Measurements from ENCODE around the gene TP63. TPM values are rescaled to one million over a fixed set of nuclear protein-coding genes. Genes with fewer than 3 reads are reported as not detected.

Gene TP63
- total RNA-seq, 4 donors from 2014 or later = 1.5 to 2.5 TPM; not detected in 2

DNA sequence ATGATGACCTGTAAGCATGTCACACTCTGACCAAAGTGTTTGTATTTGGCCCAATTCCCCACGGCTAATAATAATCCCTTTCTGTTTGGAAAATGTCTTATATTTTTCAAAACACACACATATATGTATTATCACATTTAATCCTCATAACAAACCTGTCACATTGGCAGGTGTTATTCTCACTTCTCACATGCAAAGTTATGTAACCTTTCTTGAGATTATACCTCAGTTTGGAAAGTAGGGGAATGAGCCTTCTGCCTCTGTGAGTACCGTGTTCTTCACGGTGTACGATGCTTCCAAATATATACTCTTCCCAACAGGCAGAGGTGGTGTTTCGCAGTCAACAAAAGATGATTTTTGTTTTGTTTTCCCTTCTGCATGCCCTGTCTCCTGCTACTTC, 205.6 kb downstream of the TP63 start:
- H3K4me1 ChIP-seq = no peaks in the 10 kb centered on the region
- DNase-seq = no peak
- H3K36me3 ChIP-seq = no peaks in the 10 kb centered on the region
- H3K4me3 ChIP-seq = no peak overlapping the region
- no peak for TF ChIP-seq POLR2A (IDR thresholded peaks at IDR 0.05)
- TF ChIP-seq, protein P1, sequence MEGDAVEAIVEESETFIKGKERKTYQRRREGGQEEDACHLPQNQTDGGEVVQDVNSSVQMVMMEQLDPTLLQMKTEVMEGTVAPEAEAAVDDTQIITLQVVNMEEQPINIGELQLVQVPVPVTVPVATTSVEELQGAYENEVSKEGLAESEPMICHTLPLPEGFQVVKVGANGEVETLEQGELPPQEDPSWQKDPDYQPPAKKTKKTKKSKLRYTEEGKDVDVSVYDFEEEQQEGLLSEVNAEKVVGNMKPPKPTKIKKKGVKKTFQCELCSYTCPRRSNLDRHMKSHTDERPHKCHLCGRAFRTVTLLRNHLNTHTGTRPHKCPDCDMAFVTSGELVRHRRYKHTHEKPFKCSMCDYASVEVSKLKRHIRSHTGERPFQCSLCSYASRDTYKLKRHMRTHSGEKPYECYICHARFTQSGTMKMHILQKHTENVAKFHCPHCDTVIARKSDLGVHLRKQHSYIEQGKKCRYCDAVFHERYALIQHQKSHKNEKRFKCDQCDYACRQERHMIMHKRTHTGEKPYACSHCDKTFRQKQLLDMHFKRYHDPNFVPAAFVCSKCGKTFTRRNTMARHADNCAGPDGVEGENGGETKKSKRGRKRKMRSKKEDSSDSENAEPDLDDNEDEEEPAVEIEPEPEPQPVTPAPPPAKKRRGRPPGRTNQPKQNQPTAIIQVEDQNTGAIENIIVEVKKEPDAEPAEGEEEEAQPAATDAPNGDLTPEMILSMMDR (IDR thresholded peaks at IDR 0.05) = no peak
- no peaks in the 10 kb centered on the region for H3K27me3 ChIP-seq
- no peak overlapping the region for H3K27ac ChIP-seq
- no peaks in the 10 kb centered on the region for H3K9me3 ChIP-seq
- intact Hi-C loops (cut with DNase I; ENCODE audit: low total_unique reads) = no loop called here

DNA sequence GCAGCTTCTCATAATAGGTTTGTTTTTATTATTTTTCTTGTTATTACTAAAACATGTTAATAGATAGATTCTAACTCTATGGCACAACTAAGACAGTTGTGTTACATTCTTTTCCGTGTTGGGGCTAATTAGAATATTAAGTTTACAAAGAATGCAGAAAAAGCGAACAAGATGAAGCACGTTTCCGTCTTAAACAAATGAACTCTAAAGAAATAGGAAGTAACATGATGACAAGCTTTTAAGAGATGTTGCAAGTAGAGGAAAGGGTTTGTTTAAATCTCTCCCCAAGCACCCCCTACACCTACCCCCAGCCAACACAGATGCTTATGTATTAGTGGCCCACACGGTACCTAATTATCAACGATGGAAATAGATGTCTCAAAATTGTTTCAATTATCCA, 207.1 kb downstream of the TP63 start:
- no peak for TF ChIP-seq POLR2A (IDR thresholded peaks at IDR 0.05)
- TF ChIP-seq, protein P1 (IDR thresholded peaks at IDR 0.05) = no peak
- no peaks in the 10 kb centered on the region for H3K9me3 ChIP-seq
- H3K4me3 ChIP-seq = no peak overlapping the region
- no peaks in the 10 kb centered on the region for H3K27me3 ChIP-seq
- intact Hi-C loops (cut with DNase I; ENCODE audit: low total_unique reads) = no loop called here
- DNase-seq = no peak
- no peaks in the 10 kb centered on the region for H3K36me3 ChIP-seq
- no peaks in the 10 kb centered on the region for H3K4me1 ChIP-seq
- no peak overlapping the region for H3K27ac ChIP-seq

DNA sequence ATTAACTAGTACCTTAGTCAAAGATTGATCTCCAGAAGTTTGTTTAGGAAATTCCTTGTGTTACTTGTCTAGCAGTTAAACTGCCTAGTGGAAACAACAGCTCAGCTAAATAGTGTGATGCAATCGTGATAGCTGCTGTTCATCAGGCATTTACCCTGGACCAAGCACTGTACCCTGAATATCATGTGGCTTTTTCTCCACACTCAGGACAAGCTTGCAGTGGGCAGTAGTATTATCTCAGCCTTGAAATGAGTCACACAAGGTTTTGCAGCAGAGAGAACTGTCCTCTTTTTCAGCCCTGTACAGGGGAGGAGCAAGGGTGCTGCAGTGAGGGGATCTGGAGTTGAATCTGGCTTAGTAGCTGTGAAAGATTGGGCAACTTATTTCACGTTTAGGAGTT, 208.4 kb downstream of the TP63 start:
- Histone ChIP-seq H3K36me3 (no peaks in the 10 kb centered on the region), H3K4me3 (no peak overlapping the region), H3K27me3 (no peaks in the 10 kb centered on the region), H3K4me1 (no peaks in the 10 kb centered on the region), H3K9me3 (no peaks in the 10 kb centered on the region), H3K27ac (no peak overlapping the region)
- DNase-seq = no peak
- intact Hi-C loops (cut with DNase I; ENCODE audit: low total_unique reads) = no loop called here
- TF ChIP-seq POLR2A (IDR thresholded peaks at IDR 0.05) = no peak
- TF ChIP-seq, protein P1 (IDR thresholded peaks at IDR 0.05) = no peak

DNA sequence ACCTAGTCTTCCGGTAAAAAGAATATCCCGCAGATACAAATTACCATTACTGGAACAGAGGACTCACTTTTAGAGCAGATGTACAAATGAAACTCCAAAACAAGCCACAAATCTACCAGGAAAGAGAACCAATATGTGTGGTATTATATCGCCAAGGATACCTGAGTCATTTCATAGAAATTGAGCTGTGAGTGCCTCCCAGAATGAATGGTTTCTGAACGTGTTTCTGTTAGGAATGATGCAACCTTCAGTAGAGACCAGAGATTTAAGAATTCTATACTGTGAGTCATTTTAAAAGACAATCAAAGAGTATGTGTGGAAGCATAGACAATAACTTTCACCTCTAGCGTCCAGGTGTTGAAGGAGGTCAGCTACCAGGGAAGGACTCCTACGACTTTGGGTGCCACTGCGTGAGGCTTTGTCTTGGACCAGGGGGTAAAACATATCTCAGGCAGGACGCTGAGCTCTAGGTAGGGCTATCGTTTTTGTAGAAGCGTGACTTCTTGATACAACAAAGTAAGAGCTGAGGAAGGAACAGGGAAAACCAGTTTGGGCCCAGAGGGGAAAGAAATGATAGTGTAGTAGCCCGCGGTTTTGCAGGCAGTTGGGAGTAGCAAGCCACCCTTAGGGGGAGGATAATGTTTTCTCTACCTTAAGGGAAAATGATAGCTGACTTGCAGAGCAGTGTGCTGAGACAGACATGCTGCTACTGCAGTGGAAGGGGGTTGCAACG, 210.4 kb downstream of the TP63 start:
- DNase-seq = no peak
- Histone ChIP-seq H3K9me3 (no peaks in the 10 kb centered on the region), H3K4me3 (no peak overlapping the region), H3K27ac (no peak overlapping the region), H3K27me3 (no peaks in the 10 kb centered on the region), H3K36me3 (no peaks in the 10 kb centered on the region), H3K4me1 (no peaks in the 10 kb centered on the region)
- intact Hi-C loops (cut with DNase I; ENCODE audit: low total_unique reads) = no loop called here
- TF ChIP-seq, protein P1 (IDR thresholded peaks at IDR 0.05) = no peak
- TF ChIP-seq POLR2A (IDR thresholded peaks at IDR 0.05) = no peak

DNA sequence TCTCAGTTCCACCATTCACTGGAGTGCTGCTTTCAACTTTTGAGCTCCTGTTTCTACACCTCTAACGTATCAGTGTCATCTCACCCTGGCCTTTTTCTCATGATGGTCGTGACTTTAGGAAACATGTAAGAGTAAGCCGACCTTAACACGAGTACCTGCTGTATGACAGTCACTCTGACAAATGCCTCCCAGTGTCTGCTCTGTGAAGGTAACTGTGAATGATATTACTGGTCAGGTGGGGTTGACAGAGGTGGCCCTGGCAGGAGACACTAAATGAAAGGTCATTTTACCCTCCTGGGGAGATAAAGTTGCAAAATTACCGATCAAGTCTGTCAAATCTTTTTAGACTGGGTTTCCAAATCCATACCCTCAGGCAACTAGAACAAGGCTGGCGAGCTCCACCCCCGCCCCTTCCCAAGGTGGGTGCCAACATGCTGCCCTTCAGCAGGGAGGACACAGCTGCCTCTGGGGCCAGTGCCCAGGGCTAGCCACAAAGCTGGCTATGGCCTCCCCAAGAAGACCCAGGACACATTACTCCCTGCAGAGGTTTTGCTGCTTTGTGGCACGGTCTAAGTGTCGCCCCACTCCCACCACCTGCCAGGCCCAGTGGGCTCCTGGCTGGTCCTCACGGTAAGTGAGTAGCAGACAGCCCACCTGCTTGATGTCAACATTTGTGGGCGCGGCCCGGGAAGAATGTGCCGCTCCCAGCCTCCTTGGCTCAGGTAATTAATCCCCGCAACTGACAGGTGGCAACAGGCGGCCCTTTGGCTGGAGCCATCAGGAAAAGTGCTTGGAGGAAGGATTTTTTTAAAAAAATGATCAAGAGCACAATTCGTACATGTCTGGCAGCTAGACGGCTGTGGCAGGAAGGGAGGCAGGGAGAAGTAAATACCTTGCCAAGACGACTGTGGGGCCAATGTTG, 211.8 kb downstream of the TP63 start:
- Histone ChIP-seq H3K4me1 (no peaks in the 10 kb centered on the region), H3K4me3 (no peak overlapping the region), H3K27me3 (no peaks in the 10 kb centered on the region), H3K9me3 (no peaks in the 10 kb centered on the region), H3K36me3 (no peaks in the 10 kb centered on the region), H3K27ac (no peak overlapping the region)
- DNase-seq = no peak
- intact Hi-C loops (cut with DNase I; ENCODE audit: low total_unique reads) = no loop called here
- TF ChIP-seq, protein P1 (IDR thresholded peaks at IDR 0.05) = no peak
- TF ChIP-seq POLR2A (IDR thresholded peaks at IDR 0.05) = no peak

Measured in uterus (tissue), 4 donors.